Mononuclear cell (primary cell): ENCODE results near the gene SH3D21. TPM values are rescaled to one million over a fixed set of nuclear protein-coding genes. Genes with fewer than 3 reads are reported as not detected.

ENCODE experiments used
- H3K27me3 ChIP-seq: 2 replicates; pipeline ENCODE4 v1.6.0; 2011; ENCODE audit warnings: low read length, control low read depth; ENCODE audit not compliant: insufficient read depth
- H3K4me1 ChIP-seq: 2 replicates; pipeline ENCODE4 v1.5.1; 2011; ENCODE audit warnings: mild to moderate bottlenecking, low read length, control low read depth; ENCODE audit not compliant: insufficient read depth
- H3K4me3 ChIP-seq: 2 replicates; pipeline ENCODE4 v1.5.1; 2011; ENCODE audit warnings: mild to moderate bottlenecking, low read length, moderate library complexity
- H3K9me3 ChIP-seq: 2 replicates; pipeline ENCODE4 v1.5.1; 2011; ENCODE audit warnings: low read depth, mild to moderate bottlenecking, control low read depth, low read length
- total RNA-seq: library from RNA; depleted of rRNA; stranded (reverse); fragments of >200 nt; gene quantifications from one replicate; pipeline ENCODE4 v1.2.3, GENCODE V29; 2012

Gene SH3D21
- total RNA-seq, 1 donor: 1.5 TPM

DNA sequence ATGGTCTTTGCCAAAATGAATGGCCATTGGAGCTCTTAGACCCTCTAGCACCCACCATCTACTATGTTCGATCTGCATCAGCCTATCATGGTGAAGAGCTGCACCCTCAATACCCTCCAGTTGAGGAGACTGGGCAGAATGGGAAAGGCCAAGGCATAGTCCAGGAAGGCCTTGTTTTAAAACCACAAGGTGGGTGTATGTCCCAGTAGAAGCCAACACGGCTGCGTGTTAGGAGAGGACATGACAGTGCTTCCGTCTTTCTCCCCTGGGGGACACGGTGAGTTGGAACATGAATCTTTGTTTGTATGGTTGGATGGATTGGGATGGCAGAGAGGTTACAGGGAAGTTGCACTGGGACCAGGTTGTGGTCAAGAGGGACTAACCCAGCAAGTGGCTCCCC, 18.6 kb upstream of the SH3D21 start:
- H3K4me1 ChIP-seq: no peaks in the 10 kb centered on the region
- H3K4me3 ChIP-seq: no peak overlapping the region
- H3K9me3 ChIP-seq: no peaks in the 10 kb centered on the region
- H3K27me3 ChIP-seq: no peaks in the 10 kb centered on the region

DNA sequence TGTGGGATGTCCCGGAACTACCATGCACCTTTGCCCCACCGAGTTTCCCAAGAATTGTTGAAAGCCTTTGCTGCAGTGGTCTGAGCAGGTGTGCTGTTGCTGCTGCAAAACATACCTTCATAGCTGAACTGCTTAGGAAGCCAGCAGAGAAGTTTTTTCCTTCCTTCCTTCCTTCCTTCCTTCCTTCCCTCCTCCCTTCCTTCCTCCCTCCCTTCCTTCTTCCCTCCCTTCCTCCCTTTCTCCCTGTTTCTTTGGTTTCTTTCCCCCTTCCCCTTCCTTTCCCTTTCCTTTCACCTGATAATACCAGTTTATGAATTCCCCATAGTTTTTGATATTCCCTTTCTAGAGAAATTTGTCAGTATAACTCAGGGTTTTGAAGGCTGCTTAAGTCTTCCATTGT, 10.8 kb upstream of the SH3D21 start:
- Histone ChIP-seq H3K4me3 (no peak overlapping the region), H3K4me1 (peaks cover 6% of the 10 kb centered on the region), H3K9me3 (no peaks in the 10 kb centered on the region), H3K27me3 (no peaks in the 10 kb centered on the region)

DNA sequence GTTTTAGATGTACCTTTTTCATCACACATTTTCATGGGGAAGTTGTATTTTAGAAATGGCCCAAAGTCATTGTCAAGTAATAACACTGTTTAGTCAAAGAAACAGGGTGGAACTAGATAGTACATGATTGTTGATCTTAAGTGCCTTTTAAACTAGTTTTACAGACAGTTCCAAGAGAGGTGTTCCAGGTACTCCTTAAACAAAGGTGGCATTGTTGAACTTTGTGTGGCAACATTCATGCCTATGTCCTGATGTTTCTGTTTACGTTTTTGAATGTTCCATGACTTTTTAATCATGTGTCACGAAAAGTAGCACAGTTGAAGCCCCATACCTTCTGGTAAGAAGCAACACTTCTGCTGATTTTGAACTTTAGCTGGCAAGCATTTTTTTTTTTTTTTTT, 9.1 kb upstream of the SH3D21 start:
- Histone ChIP-seq H3K4me1 (peaks cover 6% of the 10 kb centered on the region), H3K27me3 (no peaks in the 10 kb centered on the region), H3K9me3 (no peaks in the 10 kb centered on the region), H3K4me3 (no peak overlapping the region)

DNA sequence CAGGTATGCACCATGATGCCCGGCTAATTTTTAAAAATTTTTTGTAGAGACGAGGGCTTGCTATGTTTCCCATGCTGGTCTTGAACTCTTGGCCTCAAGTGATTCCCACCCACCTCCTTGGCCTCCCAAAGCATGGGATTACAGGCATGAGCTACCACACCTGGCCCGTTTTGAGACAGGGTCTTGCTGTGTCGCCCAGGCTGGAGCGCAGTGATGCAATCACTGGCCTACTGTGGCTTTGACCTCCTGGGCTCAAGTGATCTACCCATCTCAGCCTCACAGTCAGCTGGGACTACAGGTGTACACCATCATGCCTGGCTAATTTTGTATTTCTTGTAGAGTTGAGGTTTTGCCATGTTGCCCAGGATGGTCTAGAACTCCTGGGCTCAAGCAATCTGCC, 7.5 kb upstream of the SH3D21 start:
- Histone ChIP-seq H3K9me3 (no peaks in the 10 kb centered on the region), H3K27me3 (no peaks in the 10 kb centered on the region), H3K4me3 (no peak overlapping the region), H3K4me1 (peaks cover 7% of the 10 kb centered on the region)

- Histone ChIP-seq H3K9me3 (no peaks in the 10 kb centered on the region), H3K27me3 (no peaks in the 10 kb centered on the region), H3K4me3 (no peak overlapping the region), H3K4me1 (peaks cover 22% of the 10 kb centered on the region)
Observed at GRCh38 chr1:36300526-36300925, 5.6 kb upstream of the SH3D21 start.

DNA sequence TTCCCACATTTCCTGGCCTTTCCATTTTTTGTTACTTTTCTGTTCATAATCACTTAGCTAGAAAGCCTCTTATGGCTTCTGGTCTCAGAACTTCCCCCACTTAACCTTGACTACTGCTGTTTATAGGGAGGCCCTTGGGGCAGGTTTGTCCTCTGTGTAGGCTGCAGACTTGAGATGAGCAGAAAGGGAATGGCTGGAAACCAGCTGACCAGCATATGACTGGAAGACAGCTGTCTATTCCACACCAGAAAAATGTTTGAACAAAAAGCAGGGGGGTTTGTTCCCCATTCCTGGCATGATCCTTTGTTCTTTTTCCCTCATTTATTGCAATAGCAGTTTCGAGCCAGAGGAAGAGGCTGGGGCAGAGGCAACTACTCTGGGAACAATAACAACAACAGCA, 4.9 kb upstream of the SH3D21 start:
- H3K9me3 ChIP-seq: no peaks in the 10 kb centered on the region
- no peak overlapping the region for H3K4me3 ChIP-seq
- H3K27me3 ChIP-seq: no peaks in the 10 kb centered on the region
- H3K4me1 ChIP-seq: peaks cover 29% of the 10 kb centered on the region

DNA sequence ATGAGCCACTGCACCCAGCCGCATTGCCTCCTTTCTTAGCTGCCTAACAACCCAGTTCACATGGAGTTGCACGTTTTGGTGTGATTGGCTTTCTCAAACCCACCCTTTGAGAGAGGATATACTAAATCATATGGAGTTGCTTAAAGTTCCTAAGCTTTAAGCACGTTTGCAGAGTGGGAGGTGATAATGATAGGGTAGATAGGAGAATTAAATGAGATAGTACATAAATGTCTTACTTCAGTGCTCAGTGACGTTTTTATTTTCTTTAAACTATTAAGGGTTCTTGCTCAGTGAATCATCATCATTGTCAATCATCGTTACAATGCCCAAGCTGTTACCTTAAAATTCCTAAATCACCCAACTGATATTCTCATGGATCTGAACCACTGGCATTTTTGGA, 2.9 kb upstream of the SH3D21 start:
- Histone ChIP-seq H3K9me3 (no peaks in the 10 kb centered on the region), H3K27me3 (no peaks in the 10 kb centered on the region), H3K4me3 (no peak overlapping the region), H3K4me1 (peaks cover 38% of the 10 kb centered on the region)

DNA sequence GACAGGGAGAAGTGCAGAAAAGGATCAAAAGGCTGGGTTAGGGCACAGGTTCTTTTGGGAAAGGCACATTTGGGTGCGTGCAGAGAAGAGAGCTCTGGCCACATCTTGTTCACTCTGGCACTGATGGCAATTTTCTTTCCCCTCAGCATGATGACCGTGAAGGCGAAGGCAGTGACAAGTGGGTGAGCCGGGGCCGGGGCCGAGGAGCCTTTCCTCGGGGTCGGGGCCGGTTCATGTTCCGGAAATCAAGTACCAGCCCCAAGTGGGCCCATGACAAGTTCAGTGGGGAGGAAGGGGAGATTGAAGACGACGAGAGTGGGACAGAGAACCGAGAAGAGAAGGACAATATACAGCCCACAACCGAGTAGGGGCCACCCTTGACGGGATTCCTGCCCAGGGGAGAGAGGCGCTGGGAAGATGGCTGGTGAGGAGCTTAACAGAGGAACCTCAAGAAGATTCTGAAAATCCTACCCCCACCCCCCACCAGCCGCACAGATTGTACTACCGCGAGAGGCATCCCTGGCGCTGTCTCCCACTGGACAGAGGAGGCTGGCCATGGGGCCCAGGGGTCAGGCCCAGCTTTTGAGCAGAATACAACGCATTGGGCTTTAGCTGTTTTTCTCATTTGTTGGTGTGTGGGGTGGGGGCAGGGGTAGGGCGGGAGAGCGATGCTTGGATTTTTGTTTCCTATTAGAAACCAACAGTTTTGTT, 2.4 kb upstream of the SH3D21 start:
- H3K9me3 ChIP-seq: no peaks in the 10 kb centered on the region
- peaks cover 38% of the 10 kb centered on the region for H3K4me1 ChIP-seq
- no peaks in the 10 kb centered on the region for H3K27me3 ChIP-seq
- H3K4me3 ChIP-seq: no peak overlapping the region

DNA sequence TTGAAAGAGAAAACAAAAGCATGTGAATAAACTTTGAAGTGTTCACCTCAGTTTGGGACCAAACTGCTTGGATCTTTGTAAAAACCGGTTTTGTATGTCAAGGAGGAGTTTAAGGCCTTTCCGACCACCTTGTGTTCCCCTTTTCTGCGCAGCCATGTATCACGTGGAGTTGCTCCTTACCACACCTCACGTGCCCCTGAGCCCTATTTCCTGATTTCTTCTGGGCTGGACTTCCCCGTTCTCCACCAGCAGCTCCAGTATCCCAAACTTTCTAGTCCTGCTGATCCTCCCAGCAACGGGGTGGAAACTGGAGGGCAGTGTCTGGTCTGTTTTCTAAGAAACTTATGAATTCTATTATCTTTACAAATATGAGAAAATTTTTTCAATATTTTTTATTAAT, 1.6 kb upstream of the SH3D21 start:
- no peaks in the 10 kb centered on the region for H3K9me3 ChIP-seq
- H3K4me3 ChIP-seq: no peak overlapping the region
- H3K4me1 ChIP-seq: peaks cover 38% of the 10 kb centered on the region
- H3K27me3 ChIP-seq: no peaks in the 10 kb centered on the region

DNA sequence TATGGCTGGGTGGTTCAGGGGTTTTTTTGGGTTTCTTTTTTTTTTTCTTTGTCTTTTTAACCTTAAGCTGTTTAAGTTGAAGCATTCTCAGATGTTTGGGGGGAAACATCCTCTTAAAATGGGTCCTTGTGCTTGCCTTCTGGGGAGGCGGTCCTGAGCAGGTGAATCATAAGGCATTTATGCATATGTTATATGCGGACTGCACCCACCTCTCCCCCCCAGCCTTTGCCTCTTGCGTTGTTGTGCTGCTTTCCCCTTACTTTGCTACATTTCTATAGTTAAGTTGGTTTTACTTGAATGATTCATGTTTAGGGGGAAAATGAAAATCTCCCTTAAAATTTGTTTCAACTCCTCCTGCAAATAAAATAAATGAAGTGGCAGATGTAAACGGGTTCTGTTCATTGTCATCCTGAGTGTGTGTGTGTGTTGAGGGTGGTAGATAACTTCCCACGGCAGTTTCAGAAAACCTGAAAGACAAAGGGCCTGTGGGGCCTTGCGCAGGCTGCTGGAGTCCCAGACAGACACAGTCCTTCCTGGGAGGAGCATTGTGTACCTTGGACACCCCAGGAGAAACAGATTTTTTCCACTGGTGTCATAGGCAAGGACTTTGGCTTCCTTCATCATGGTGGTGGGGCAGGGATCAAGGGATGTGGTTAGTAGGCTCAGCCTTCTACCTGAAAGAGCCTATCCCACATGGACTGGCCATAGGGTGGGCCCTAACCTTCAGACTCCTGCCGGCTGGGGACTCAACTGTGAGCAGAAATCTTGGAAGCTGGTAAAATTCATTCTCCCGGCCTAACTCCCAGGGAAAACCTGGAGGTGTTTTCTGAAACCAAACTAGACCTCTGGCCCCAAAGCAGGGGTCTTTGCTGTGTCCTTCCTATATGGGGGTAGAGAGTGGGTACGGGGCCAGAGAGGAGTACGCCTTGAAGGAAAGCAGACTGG, 926 bp upstream of the SH3D21 start:
- Histone ChIP-seq H3K4me1 (peaks cover 32% of the 10 kb centered on the region), H3K27me3 (no peaks in the 10 kb centered on the region), H3K9me3 (no peaks in the 10 kb centered on the region), H3K4me3 (no peak overlapping the region)

GRCh38 chr1:36305915-36306209, 306 bp upstream of the SH3D21 start:
- no peak overlapping the region for H3K4me3 ChIP-seq
- H3K4me1 ChIP-seq: peaks cover 32% of the 10 kb centered on the region
- H3K27me3 ChIP-seq: no peaks in the 10 kb centered on the region
- no peaks in the 10 kb centered on the region for H3K9me3 ChIP-seq

DNA sequence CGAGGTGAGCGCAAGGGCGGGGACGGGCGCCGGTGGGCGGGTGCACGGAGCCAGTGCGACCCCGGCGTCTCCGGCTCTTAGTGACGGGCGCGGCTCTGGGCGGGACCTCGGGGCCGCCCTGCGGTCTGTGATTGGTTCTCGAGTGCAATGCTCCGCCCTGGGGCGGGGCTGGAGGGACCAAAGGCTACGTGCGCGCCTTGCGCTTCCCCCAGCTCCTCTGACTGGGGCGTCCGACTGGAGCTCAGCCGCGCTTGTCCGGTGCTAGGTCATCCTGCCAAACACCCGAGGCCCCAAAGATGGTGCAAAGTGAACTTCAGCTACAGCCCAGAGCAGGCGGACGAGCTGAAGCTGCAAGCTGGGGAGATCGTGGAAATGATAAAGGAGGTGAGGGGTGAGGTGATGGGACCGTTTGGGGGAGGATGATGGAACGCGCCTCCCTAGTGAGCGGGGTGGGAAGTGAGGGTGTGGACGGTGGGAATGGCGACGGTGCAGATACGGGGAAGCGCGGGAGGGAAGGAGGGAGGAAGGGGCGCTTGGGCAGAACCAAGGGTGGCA, 811 bp downstream of the SH3D21 start:
- H3K4me1 ChIP-seq: peaks cover 32% of the 10 kb centered on the region
- H3K4me3 ChIP-seq: peak overlapping the region; percentile 56
- H3K9me3 ChIP-seq: no peaks in the 10 kb centered on the region
- H3K27me3 ChIP-seq: no peaks in the 10 kb centered on the region

GRCh38 chr1:36307601-36308330, 1.6 kb downstream of the SH3D21 start:
- H3K4me1 ChIP-seq: peaks cover 32% of the 10 kb centered on the region
- H3K27me3 ChIP-seq: no peaks in the 10 kb centered on the region
- H3K4me3 ChIP-seq: no peak overlapping the region
- no peaks in the 10 kb centered on the region for H3K9me3 ChIP-seq

- no peaks in the 10 kb centered on the region for H3K27me3 ChIP-seq
- H3K4me1 ChIP-seq: peaks cover 24% of the 10 kb centered on the region
- no peak overlapping the region for H3K4me3 ChIP-seq
- no peaks in the 10 kb centered on the region for H3K9me3 ChIP-seq
Observed at GRCh38 chr1:36309397-36309796, 3.2 kb downstream of the SH3D21 start.

DNA sequence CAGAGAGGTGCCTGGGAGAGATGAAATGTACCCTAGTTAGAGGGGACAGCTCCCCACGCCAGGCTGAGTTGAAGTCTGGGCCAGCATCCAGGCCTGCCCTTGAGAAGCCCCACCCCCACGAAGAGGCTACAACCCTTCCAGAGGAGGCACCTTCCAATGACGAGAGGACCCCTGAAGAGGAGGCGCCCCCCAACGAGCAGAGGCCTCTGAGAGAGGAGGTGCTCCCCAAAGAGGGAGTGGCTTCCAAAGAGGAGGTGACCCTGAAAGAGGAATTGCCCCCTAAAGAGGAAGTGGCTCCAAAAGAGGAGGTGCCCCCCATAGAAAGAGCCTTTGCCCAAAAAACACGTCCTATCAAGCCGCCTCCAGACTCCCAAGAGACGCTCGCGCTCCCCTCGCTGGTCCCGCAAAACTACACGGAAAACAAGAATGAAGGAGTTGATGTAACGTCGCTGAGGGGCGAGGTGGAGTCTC, 14.2 kb downstream of the SH3D21 start:
- H3K4me1 ChIP-seq: peaks cover 37% of the 10 kb centered on the region
- peak overlapping the region; percentile 24 for H3K4me3 ChIP-seq
- no peaks in the 10 kb centered on the region for H3K27me3 ChIP-seq
- H3K9me3 ChIP-seq: no peaks in the 10 kb centered on the region
